ENCODE results near the gene AKAP12.

Gene AKAP12

DNA sequence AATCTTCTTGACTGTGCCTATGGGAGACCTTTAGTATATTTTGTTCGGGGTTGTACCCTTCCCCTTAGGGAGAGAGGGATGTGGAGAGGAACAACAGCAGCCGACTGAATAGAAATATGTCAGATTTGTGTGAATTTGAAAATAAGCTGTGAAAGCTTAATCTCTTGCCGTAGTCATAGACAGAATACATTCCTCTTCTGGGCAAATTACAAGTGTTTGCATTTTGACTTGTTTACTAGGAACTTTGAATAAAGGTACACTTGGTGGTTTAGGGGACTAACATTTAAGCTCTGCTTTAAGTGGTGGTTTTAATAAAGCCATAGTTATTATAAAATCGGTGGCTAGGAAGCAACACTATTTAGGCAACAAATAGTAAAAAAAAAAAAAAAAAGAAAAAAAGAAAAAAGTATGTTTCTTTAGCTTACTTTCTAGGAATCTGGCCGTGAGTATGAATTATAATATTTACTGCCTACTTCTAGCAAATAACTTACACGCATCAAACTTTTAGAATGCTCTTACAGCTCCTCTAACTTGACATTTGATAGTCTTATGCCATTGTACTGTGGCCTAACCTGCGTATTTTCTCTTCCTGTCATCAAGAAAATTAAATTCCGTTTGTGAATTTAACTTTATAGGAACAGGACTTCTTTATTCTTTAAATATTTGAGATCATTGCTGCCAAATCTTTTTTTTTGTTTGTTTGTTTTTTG, 86.5 kb downstream of the AKAP12 start:
- peak overlapping the region; percentile 69 for H3K4me3 ChIP-seq (ENCODE audit: low read length)
- no peak for DNase-seq (ENCODE audit: low read depth)
- TF ChIP-seq, protein P1, sequence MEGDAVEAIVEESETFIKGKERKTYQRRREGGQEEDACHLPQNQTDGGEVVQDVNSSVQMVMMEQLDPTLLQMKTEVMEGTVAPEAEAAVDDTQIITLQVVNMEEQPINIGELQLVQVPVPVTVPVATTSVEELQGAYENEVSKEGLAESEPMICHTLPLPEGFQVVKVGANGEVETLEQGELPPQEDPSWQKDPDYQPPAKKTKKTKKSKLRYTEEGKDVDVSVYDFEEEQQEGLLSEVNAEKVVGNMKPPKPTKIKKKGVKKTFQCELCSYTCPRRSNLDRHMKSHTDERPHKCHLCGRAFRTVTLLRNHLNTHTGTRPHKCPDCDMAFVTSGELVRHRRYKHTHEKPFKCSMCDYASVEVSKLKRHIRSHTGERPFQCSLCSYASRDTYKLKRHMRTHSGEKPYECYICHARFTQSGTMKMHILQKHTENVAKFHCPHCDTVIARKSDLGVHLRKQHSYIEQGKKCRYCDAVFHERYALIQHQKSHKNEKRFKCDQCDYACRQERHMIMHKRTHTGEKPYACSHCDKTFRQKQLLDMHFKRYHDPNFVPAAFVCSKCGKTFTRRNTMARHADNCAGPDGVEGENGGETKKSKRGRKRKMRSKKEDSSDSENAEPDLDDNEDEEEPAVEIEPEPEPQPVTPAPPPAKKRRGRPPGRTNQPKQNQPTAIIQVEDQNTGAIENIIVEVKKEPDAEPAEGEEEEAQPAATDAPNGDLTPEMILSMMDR (conservative IDR thresholded peaks at IDR 0.05; ENCODE audit: low read depth, low read length) = no peak

DNA sequence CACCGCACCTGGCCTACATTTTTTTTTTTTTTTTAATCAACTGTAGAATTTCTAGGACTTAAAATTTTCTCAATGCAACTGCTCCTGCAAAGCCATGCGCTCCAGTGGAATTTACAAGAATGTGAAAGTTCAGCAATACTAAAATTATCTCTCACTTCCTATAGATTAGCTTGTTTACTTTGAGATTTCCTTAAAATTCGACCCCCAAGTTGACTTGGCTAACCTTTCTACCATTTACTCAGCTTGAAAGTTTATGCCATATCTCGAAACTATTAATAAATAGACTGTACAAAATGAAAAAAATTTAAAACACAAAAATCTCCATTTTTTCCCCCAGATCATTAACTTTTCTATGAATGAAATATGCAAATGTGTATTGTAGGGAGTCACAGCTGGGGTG, 87.3 kb downstream of the AKAP12 start:
- TF ChIP-seq, protein P1 (conservative IDR thresholded peaks at IDR 0.05; ENCODE audit: low read depth, low read length) = no peak
- DNase-seq (ENCODE audit: low read depth) = no peak
- H3K4me3 ChIP-seq (ENCODE audit: low read length) = no peak overlapping the region

DNA sequence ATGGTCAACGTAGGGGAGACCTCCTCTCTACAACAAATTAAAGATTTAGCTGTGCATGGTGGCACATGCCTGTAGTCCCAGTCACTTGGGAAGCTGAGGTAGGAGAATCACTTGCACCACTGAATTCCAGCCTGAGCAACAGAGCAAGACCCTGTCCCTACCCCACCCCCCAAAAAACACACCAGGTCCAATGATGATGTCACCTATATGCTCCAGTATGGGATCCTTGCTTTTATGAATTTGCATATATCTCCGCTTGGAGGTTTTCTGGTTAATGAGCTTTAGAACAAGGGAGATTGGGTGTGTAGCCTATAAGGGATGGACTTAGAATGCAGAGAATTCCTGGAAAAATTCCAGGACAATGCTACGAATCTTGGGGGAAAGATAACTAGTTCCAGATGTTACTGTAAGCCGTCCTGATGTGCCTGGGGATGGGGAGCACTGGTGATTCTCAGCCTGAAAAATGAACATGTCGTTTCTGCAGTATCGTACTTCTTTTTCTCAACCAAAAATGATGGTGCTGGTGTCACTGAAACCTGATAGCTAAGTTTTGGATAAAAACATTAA, 90.4 kb downstream of the AKAP12 start:
- no peak overlapping the region for H3K4me3 ChIP-seq (ENCODE audit: low read length)
- DNase-seq (ENCODE audit: low read depth) = no peak
- TF ChIP-seq, protein P1 (conservative IDR thresholded peaks at IDR 0.05; ENCODE audit: low read depth, low read length) = no peak

DNA sequence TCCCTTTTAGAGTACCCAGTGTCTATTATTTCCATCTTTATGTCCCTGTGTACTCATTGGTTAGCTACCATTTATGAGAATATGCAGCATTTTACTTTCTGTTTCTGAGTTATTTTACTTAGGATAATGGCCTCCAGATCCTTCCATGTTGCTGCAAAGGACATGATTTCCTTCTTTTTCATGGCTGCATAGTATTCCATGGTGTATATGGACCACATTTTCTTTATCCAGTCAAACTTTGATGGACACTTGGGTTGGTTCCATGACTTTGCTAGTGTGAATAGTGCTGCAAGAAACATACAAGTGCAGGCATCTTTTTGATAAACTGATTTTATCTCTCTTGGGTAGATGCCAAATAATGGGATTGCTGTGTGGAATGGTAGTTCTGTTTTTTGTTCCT, 96.2 kb downstream of the AKAP12 start:
- no peak for DNase-seq (ENCODE audit: low read depth)
- TF ChIP-seq, protein P1 (conservative IDR thresholded peaks at IDR 0.05; ENCODE audit: low read depth, low read length) = no peak
- H3K4me3 ChIP-seq (ENCODE audit: low read length) = no peak overlapping the region

DNA sequence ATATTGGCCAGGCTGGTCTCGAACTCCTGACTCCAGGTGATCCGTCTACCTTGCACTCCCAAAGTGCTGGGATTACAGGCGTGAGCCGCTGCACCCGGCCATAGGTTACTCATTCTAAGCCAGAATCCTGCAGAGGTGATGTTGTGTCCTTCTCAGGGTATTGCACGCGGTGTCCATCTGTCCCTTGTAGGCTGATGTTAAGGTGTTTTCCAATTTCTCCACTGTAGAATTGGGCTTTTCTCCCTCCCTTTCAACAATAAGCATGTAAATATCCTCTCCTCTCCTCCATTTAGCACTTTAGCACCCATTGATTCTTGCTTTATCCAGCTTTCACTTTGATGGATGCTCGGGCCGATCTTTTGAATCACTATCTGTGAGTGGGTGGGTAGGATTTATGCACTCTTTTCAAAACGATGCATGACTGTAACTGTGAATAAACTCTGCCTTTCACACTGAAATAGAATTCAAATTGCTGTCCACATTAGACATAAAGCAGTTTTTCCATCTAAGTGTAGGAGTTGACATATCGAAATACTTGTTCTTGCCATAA, 99.0 kb downstream of the AKAP12 start:
- no peak for DNase-seq (ENCODE audit: low read depth)
- TF ChIP-seq, protein P1 (conservative IDR thresholded peaks at IDR 0.05; ENCODE audit: low read depth, low read length) = no peak
- no peak overlapping the region for H3K4me3 ChIP-seq (ENCODE audit: low read length)

DNA sequence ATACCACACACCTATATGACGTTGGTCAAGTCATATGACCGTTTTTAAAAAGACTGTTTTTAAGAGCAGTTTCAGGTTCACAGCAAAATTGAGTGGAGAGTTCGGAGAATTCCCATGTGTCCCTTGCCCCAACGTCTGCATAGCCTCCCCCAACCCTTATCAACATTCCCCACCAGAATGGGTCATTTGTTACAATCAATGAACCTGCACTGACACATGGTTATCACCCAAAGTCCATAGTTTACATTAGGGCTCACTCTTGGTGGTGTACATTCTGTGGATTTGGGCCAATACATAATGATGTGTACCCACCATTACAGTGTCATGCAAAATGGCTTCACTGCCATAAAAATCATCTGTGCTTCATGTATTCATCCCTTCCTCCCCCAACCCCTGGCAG, 99.6 kb downstream of the AKAP12 start:
- no peak for DNase-seq (ENCODE audit: low read depth)
- TF ChIP-seq, protein P1 (conservative IDR thresholded peaks at IDR 0.05; ENCODE audit: low read depth, low read length) = no peak
- no peak overlapping the region for H3K4me3 ChIP-seq (ENCODE audit: low read length)

Data from retinal pigment epithelial cell (primary cell).